ENCODE data around the gene DCTN5.

- TF ChIP-seq, protein P1, sequence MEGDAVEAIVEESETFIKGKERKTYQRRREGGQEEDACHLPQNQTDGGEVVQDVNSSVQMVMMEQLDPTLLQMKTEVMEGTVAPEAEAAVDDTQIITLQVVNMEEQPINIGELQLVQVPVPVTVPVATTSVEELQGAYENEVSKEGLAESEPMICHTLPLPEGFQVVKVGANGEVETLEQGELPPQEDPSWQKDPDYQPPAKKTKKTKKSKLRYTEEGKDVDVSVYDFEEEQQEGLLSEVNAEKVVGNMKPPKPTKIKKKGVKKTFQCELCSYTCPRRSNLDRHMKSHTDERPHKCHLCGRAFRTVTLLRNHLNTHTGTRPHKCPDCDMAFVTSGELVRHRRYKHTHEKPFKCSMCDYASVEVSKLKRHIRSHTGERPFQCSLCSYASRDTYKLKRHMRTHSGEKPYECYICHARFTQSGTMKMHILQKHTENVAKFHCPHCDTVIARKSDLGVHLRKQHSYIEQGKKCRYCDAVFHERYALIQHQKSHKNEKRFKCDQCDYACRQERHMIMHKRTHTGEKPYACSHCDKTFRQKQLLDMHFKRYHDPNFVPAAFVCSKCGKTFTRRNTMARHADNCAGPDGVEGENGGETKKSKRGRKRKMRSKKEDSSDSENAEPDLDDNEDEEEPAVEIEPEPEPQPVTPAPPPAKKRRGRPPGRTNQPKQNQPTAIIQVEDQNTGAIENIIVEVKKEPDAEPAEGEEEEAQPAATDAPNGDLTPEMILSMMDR (IDR thresholded peaks at IDR 0.05): no peak
- TF ChIP-seq GABPA (IDR thresholded peaks at IDR 0.05; ENCODE audit: low read depth) (no peak), REST (IDR thresholded peaks at IDR 0.05; ENCODE audit: low read depth, low read length) (no peak), RFX5 (IDR thresholded peaks at IDR 0.05; ENCODE audit: low read length) (no peak), POLR2AphosphoS5 (IDR thresholded peaks at IDR 0.05; ENCODE audit: low read depth, low read length) (no peak), GATA2 (CRISPR knock-in tag; IDR thresholded peaks at IDR 0.05) (no peak)
Observed at GRCh38 chr16:23666571-23667354, 25.5 kb downstream of the DCTN5 start.

Measured in SK-N-SH (cell line).